RCC 7860 (cell line): Measurements from ENCODE around the gene PNKP.

Experiments
- DNase-seq: peaks from one replicate; pipeline ENCODE4 v3.0.0-alpha.2; 2015; ENCODE audit warnings: low spot score
- FAIRE-seq: peaks from 2 replicates; lab custom pipeline; 2012; peaks lifted over from hg19 to GRCh38; lab: Jason Lieb, UNC

The PNKP gene

DNA sequence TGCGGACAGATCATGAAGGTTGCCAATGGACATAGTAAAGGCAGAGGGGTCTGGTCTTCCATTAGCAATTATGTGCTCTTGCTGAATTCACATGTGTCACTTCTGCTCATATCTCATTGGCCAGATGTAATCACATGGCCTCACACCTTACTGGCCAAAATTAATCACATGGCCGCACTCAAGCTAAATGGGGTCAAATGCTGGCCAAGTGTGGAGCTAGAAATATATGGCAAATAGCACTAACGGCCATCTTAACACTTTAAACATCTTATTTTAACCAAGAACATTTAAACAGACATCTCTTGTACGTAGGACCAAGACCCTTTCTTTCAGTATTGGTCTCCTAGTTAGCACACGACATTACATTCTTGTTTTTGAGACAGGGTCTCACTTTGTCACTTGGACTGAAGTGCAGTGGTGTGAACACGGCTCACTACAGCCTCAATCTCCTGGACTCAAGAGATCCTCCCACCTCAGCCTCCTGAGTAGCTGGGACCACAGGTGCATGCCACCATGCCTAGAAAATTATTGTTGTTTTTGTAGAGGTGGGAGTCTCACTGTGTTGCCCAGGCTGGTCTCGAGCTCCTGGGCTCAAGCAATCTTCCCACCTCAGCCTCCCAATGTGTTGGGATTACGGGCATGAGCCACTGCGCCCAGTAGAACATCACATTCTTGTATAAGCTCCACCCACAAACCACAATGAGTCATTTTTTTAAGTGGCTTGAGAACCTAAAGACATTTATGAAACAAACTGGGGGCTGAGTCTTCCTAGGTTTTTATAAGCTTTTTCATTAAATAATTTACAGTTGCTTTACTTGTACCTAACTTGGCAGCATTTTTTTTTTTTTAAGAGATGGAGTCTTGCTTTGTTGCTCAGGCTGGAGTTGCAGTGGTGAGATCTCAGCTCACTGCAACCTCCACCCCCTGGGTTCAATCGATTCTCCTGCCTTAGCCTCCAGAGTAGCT is 19.4 kb downstream of the PNKP start:
- DNase-seq (peak; percentile 72), FAIRE-seq (peak; percentile 86)

- DNase-seq (no peak), FAIRE-seq (no peak)
These were observed 21.0 kb downstream of the PNKP start for GRCh38 chr19:49846408-49846807.

DNA sequence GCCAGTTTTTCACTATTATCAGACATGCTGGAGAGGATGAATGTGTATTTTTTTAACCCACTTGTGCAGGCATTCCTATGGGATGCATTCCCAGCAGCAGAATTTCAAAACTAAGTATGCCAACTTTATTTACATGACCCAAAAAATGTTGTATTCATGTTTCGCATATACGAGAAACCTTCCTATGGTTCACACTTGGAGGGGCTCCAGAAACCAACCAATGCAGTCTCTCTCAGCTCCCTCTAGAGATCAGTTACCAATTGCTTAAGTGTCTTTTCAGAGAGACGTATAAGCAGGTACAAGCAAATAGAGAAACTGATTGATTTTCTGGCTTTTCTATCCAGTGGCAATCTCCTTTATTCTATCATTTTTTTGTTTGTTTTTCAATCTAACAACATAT is 22.0 kb downstream of the PNKP start:
- no peak for FAIRE-seq
- no peak for DNase-seq

- no peak for FAIRE-seq
- no peak for DNase-seq
These were observed 23.0 kb downstream of the PNKP start for GRCh38 chr19:49844138-49845095.

DNA sequence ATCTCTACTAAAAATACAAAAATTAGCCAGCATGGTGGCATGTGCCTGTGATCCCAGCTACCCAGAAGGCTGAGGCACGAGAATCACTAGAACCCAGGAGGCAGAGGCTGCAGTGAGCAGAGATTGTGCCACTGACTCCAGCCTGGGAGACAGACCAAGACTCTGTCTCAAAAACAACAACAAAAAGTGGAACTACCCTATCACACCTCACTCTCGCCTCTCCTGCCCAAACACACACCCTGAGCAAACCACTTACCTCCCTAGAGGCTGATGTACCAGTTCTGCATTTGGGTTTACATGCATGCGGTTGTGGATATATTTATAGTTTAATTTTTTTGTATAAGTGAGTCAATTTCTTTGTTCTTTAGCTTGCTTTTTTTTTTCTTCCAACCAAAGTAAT is 24.1 kb downstream of the PNKP start:
- DNase-seq (no peak), FAIRE-seq (no peak)

- no peak for FAIRE-seq
- no peak for DNase-seq
These were observed 26.6 kb downstream of the PNKP start for GRCh38 chr19:49840736-49841249.

DNA sequence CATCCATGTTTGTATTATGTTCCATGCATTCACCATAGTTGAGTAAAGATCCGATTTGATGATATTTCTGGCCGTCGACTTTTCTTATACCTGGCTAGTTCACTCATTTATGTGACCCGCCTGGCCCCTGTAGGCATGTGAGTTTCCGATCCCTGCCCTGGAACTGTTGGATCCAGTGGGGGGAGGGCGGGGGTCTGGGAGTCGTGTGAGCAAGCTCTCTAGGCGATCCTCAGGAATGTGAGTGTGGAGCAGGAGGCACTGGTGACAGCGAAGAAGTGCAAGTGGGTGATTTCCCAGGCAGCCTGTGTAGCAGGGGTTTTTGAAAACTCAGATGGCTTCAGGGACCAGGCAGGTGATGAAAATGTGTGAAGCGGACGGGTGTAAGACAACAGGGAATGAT is 27.1 kb downstream of the PNKP start:
- DNase-seq: no peak
- no peak for FAIRE-seq

GRCh38 chr19:49839713-49840112 is 27.7 kb downstream of the PNKP start:
- DNase-seq: no peak
- FAIRE-seq: no peak

DNA sequence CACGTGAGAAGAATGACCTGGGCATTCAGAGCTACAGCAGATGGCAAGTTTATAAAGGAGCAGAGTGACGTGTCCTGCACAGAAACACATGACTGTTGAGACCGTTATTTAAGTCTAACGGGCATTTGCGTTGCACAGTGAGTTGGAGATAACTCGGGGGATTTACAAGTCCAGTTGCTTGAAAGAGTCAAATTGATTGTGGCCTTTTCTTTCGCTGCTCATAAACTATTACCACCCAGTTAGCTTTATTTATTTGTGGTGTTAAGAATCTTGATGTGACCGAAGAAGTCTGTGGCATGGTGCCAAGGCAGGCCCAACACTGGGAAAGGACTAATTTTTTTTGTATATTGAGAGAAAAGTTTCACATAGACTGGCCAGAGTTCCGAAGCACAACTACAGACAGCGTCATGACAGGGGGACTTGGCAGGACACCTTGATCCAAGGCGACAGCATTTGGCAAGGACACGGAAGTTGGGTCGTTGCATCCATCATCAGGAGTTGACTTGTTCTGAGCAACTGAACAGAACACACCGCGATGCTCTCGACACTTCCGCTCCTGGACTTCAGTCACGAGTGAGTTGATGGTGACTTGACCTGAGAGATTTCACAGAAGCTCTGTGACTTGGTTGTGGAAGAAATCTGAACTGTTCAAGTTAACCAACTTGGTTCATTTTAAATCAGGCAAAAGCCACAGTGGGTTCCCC is 28.3 kb downstream of the PNKP start:
- no peak for DNase-seq
- FAIRE-seq: no peak

DNA sequence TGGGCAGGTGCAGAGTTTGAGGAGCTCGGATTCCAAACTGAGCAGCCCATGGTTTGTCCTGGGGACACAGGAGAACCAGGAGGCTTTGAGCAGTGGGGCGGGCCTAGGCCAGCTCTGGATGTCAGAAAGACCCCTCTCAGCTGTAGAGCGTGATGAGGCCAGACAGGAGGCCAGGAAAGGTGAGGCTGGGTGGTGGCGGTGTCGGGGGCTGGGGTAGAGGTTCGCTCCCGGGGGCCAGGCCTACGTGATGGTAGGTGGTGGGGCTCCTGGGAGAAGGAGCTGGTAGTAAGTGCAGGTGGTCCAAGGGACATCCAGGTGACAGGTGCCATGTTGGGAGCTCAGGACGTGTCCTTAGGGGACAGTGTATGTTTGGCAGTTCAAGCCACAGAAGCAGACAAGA is 30.0 kb downstream of the PNKP start:
- DNase-seq: no peak
- no peak for FAIRE-seq

GRCh38 chr19:49837009-49837310 is 30.4 kb downstream of the PNKP start:
- FAIRE-seq: no peak
- DNase-seq: no peak

GRCh38 chr19:49836176-49837008 is 31.0 kb downstream of the PNKP start:
- no peak for FAIRE-seq
- no peak for DNase-seq

- FAIRE-seq (no peak), DNase-seq (no peak)
These were observed 31.8 kb downstream of the PNKP start for GRCh38 chr19:49835562-49835961.

GRCh38 chr19:49833599-49833998 is 33.8 kb downstream of the PNKP start:
- FAIRE-seq: no peak
- DNase-seq: no peak

DNA sequence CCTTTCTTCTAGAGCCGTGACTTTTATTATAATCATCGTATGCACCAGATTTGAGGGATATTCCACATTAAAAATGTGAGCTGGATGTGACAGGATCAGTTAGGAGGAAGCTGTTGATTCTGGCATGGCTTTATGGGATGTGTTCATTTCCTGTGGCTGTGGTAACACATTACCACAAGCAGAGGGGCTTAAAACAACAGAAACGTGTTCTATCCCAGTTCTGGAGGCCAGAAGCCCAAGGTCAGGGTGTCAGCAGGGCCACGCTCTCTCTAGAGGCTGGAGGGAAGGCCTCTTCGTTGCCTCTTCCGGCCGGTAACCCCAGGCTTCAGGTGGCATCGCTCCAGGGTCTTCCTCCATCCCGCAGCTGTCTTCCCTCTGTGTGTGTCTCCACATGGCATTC is 34.8 kb downstream of the PNKP start:
- DNase-seq (no peak), FAIRE-seq (no peak)

DNA sequence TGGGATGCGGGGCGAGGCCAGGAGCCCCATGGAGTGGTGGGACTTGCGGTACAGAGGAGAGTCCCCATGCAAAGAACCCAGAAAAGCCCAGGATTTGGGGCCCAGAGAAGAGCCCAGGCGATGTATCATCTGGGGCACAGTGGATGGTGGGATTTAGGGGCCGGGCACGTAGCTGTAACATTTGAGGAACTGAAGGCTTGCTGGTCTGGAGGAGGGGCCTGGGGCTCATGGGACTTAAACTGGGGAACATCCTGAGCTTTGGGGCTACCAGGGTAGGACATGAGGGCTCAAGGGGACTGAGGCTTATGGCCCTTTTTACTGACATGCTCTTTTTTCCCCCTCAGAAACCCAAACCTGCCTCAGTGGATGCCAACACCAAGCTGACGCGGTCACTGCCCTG is 35.8 kb downstream of the PNKP start:
- DNase-seq: no peak
- FAIRE-seq: no peak

DNA sequence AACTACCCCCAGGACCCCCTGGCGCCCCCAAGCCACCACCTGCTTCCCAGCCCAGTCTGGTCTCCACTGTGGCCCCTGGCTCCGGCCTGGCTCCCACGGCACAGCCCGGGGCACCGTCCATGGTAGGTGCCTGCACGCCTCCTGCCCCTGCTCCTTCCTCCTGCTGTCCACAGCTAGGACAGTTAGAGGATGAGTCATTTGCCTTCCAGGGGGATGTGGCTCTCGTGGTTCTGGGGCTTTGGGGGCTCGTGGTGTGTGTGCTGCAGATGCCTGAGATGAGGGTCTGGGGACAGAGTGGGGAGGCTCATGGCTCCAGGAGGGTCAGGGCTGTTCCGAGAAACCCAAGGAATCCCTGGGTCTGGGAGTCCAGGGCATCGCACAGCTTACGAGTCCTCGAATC is 36.6 kb downstream of the PNKP start:
- no peak for FAIRE-seq
- no peak for DNase-seq

DNA sequence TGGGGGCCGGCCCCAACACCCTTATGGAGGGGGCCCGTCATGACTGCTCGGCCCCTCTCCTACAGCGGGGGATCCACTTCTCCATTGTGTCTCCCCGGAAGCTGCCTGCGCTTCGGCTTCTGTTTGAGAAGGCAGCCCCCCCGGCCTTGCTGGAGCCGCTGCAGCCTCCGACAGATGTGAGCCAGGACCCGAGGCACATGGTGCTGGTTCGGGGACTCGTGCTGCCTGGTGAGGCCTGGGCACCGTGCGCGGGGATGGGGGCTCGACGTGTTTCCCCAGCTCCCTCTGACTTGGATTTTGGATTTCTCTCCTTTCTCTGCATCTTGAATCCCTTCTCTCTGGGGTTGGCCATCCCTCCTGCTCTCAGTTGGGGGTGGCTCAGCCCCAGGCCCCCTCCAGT is 37.7 kb downstream of the PNKP start:
- DNase-seq (no peak), FAIRE-seq (no peak)

DNA sequence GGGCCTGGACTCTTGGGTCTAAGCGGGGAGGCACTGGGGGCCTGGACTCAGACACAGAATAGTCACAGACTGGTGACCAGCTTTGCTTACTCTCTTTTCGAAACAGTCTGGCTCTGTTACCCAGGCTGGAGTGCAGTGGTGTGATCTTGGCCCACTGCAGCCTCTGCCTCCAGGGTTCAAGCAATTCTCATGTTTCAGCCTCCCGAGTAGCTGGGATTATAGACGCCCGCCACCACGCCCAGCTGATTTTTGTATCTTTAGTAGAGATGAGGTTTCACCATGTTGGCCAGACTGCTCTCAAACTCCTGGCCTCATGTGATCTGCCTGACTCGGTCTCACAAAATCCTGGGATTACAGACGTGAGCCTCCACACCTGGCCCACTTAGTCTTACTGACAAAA is 38.2 kb downstream of the PNKP start:
- DNase-seq: no peak
- FAIRE-seq: no peak

DNA sequence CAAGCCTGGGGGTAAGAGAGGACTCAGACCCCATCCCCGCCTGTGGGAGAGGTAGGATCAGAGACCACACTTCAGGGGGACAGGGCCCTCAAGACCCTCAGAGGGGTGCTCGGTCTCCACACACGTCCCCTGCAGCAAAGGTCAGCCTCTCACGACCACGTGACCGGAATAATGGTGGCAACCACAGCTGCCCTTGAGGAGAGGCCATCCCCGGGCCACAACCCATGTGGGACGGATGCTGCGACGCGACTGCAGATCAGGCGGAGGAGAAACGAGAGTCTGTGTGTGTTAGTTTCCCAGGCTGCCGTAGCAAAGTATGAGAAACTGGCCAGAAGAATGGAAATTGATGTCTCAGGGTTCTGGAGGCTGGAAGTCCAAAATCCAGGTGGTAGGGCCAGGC is 40.3 kb downstream of the PNKP start:
- DNase-seq: no peak
- FAIRE-seq: no peak
